Endothelial cell of umbilical vein (primary cell): ENCODE data around the gene SCYL3. TPM values are rescaled to one million over a fixed set of nuclear protein-coding genes. Genes with fewer than 3 reads are reported as not detected.

ENCODE experiments used
- BruUV-seq: library from RNA; stranded (reverse); fragments of 400-500 nt; replicated peaks from 2 replicates; lab custom pipeline; 2021; lab: Mats Ljungman, UMichigan
- CTCF ChIA-PET: fragments of 300-600, 350-600 bp; sonication (Branson Sonifier 250); formaldehyde crosslinking; loops from one replicate; lab custom pipeline; 2021; ENCODE audit warnings: antibody characterized with exemption, inconsistent platforms; lab: Charles Lee
- POLR2A ChIA-PET: fragments of 300-600, 350-600 bp; sonication (Branson Sonifier 250); formaldehyde crosslinking; loops from one replicate; lab custom pipeline; 2021; ENCODE audit warnings: antibody characterized with exemption, inconsistent platforms; lab: Charles Lee
- DNase-seq: peaks from one replicate; pipeline ENCODE4 v3.0.0-alpha.2; 2011; ENCODE audit warnings: low read depth, low spot score
- FAIRE-seq: peaks from 2 replicates; lab custom pipeline; 2011; peaks lifted over from hg19 to GRCh38; lab: Jason Lieb, UNC
- H2AFZ ChIP-seq: 2 replicates; pipeline ENCODE4 v1.6.0; 2012; ENCODE audit warnings: low read depth, low read length, control low read depth, inconsistent platforms
- H3K27ac ChIP-seq: 2 replicates; pipeline ENCODE4 v1.5.1; 2011; ENCODE audit warnings: low read depth, mild to moderate bottlenecking, control low read depth, low read length, moderate library complexity; ENCODE audit not compliant: insufficient read depth
- H3K27me3 ChIP-seq, 2 experiments: 2 replicates each; pipeline versions ENCODE4 v1.6.0 to v1.6.1; 2011; ENCODE audit warnings: low read length in 2 of 2, mixed read lengths in 1 of 2; ENCODE audit not compliant: control insufficient read depth in 2 of 2, insufficient read depth in 2 of 2
- H3K36me3 ChIP-seq, 2 experiments: 2 replicates in 1 of 2; 3 replicates in 1 of 2; pipeline ENCODE4 v1.5.1; 2011; ENCODE audit warnings: low read length in 2 of 2, mild to moderate bottlenecking in 1 of 2, moderate library complexity in 1 of 2; ENCODE audit not compliant: control insufficient read depth in 2 of 2, insufficient read depth in 2 of 2; ENCODE audit errors: extremely low read depth in 1 of 2
- H3K4me1 ChIP-seq: 3 replicates; pipeline ENCODE4 v1.5.1; 2011; ENCODE audit warnings: mild to moderate bottlenecking, low read length; ENCODE audit not compliant: control insufficient read depth, insufficient read depth; ENCODE audit errors: extremely low read depth
- H3K4me2 ChIP-seq: 2 replicates; pipeline ENCODE4 v1.6.1; 2011; ENCODE audit warnings: low read length, control low read depth, mixed read lengths; ENCODE audit not compliant: insufficient read depth
- H3K4me3 ChIP-seq, 3 experiments: fragments of 200-600 bp in 1 of 3; sonication (generic), shearing (Covaris generic) in 1 of 3; replicated peaks in 1 of 3; 2 replicates each; pipeline ENCODE4 v1.5.1; 2011 to 2016; ENCODE audit warnings: control low read depth in 3 of 3, low read length in 3 of 3, mild to moderate bottlenecking in 2 of 3, inconsistent platforms in 1 of 3, low read depth in 1 of 3, moderate library complexity in 1 of 3; ENCODE audit not compliant: insufficient read depth in 1 of 3
- H3K79me2 ChIP-seq: 2 replicates; pipeline ENCODE4 v1.6.0; 2012; ENCODE audit warnings: low read length, inconsistent platforms; ENCODE audit not compliant: control insufficient read depth, insufficient read depth
- H3K9ac ChIP-seq: replicated peaks from 2 replicates; pipeline ENCODE3; 2011; ENCODE audit warnings: low read length, control low read depth; ENCODE audit not compliant: insufficient read depth; ENCODE audit errors: extremely low read depth
- H3K9me1 ChIP-seq: replicated peaks from 3 replicates; pipeline ENCODE4 v1.6.0; 2011; ENCODE audit warnings: mild to moderate bottlenecking, low read length; ENCODE audit not compliant: control insufficient read depth, insufficient read depth; ENCODE audit errors: extremely low read depth
- H3K9me3 ChIP-seq: replicated peaks from 2 replicates; pipeline ENCODE4 v1.5.1; 2012; ENCODE audit warnings: low read length, inconsistent platforms; ENCODE audit not compliant: control insufficient read depth, insufficient read depth
- H4K20me1 ChIP-seq: replicated peaks from 2 replicates; pipeline ENCODE3; 2011; ENCODE audit warnings: mild to moderate bottlenecking, low read length; ENCODE audit not compliant: control insufficient read depth, insufficient read depth; ENCODE audit errors: extremely low read depth
- EZH2 ChIP-seq: IDR thresholded peaks from 2 replicates; pipeline ENCODE4 v1.6.1; 2012; ENCODE audit warnings: borderline replicate concordance, low read depth, mild to moderate bottlenecking, moderate library complexity, low read length, inconsistent platforms; ENCODE audit not compliant: severe bottlenecking
- FOS ChIP-seq: IDR thresholded peaks from 2 replicates; pipeline ENCODE4 v1.6.1; 2011; ENCODE audit warnings: mild to moderate bottlenecking, low read length, moderate library complexity, borderline replicate concordance; ENCODE audit not compliant: insufficient read depth
- GATA2 ChIP-seq: IDR thresholded peaks from 2 replicates; pipeline ENCODE4 v1.7.0; 2011; ENCODE audit warnings: low read depth, mild to moderate bottlenecking, moderate library complexity, mixed read lengths, low read length; ENCODE audit not compliant: insufficient read length, insufficient read depth
- JUN ChIP-seq: IDR thresholded peaks from 2 replicates; pipeline ENCODE4 v1.6.1; 2011; ENCODE audit warnings: borderline replicate concordance, low read depth; ENCODE audit not compliant: insufficient read length, insufficient read depth
- MYC ChIP-seq: IDR thresholded peaks from one replicate; pipeline ENCODE4 v1.6.1; 2011; ENCODE audit warnings: mild to moderate bottlenecking, low read depth, low read length
- POLR2A ChIP-seq: IDR thresholded peaks from 2 replicates; pipeline ENCODE4 v1.6.1; 2012; ENCODE audit warnings: low read depth, mild to moderate bottlenecking, control low read depth, low read length
- POLR2AphosphoS5 ChIP-seq: IDR thresholded peaks from 2 replicates; pipeline ENCODE4 v1.6.1; 2012; ENCODE audit warnings: low read depth, mild to moderate bottlenecking, control low read depth, low read length, moderate library complexity; ENCODE audit not compliant: insufficient read depth
- dilution Hi-C: fragments of 300-500 bp; cut with MboI; formaldehyde crosslinking; loops from one replicate; pipeline ENCODE4 v1.15.0; 2019; ENCODE audit warnings: low sequenced_read_pairs; ENCODE audit not compliant: extremely low pct_ligation_motif_present
- intact Hi-C: fragments of 100-400 bp; cut with micrococcal nuclease; formaldehyde crosslinking; loops from one replicate; pipeline ENCODE4 v1.10.0; 2022
- polyA plus RNA-seq, 4 experiments: library from polyadenylated mRNA; depleted of rRNA in 3 of 4; stranded (reverse) in 3 of 4; unstranded in 1 of 4; fragments of >200 nt; gene quantifications; 2 replicates each; pipeline versions ENCODE4 v1.2.1 to v1.2.3, GENCODE V29; 2011 to 2012; ENCODE audit warnings: missing spikeins in 1 of 4
- total RNA-seq: library from RNA; stranded (reverse); gene quantifications from 2 replicates; pipeline ENCODE4 v1.2.3, GENCODE V29; 2021
- TF ChIP-seq, protein P1 (sequence below), 2 donors: IDR thresholded peaks; 1 replicate in 1 of 2; 2 replicates in 1 of 2; pipeline ENCODE4 v1.5.1; 2011; ENCODE audit warnings: low read length in 2 of 2, mild to moderate bottlenecking in 2 of 2, moderate library complexity in 2 of 2, control low read depth in 1 of 2, inconsistent platforms in 1 of 2, low read depth in 1 of 2; ENCODE audit not compliant: insufficient read depth in 1 of 2; ENCODE audit errors: extremely low read depth in 1 of 2
- TF ChIP-seq, protein P2 (sequence below): IDR thresholded peaks from 2 replicates; pipeline ENCODE4 v1.6.1; 2011; ENCODE audit not compliant: insufficient read depth, insufficient read length

Gene SCYL3
- total and polyA plus RNA-seq, 2 donors (not counting 3 experiments of a cell fraction or from before 2014, with no cell fraction given), result 3.3 to 6.2 TPM

DNA sequence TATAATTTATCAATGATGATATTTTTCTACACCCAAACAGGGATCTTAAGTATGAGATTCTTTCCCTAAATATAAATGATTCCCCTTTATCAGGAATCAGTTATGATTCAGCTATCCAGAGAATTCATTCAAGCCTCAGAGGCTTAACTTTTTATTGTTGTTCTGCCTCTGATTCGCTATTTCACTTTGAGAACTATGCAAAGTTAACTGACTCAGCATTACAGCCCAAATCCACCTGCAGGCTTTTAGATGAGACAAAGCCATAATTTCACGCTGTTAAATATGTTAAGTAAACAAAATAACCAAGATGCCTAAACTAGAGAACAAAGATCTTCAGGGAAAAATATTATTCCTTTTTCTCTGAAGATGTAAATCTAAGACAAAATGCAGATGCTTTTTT lies 8.5 kb downstream of the SCYL3 start:
- intact Hi-C loops, result no loop called here
- no peak for DNase-seq

DNA sequence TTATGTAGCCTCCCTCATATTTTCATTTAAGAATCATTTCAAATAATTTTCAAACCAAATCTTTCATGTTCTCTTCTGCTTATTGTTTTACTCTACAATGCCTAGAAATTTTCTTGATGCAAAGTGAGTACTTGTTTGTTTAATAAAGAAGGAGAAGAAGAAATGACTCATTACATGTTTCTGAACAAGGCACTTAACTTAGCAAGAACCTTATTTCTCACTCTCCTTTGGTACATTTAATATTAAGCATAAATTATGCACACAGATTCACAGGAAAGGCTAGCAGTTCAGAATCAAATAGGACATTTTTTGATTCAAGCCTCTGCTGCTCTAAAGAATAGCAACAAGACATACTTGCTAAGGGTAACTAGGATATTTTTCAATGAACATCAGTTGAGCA lies 9.1 kb downstream of the SCYL3 start:
- Histone ChIP-seq H3K27ac (no peak overlapping the region), H3K9me3 (no peaks in the 10 kb centered on the region), H3K36me3 (peaks cover 0 to 5% of the 10 kb centered on the region in 2 experiments), H3K27me3 (no peaks in the 10 kb centered on the region), H4K20me1 (no peaks in the 10 kb centered on the region), H3K4me3 (no peak overlapping the region), H3K9me1 (no peaks in the 10 kb centered on the region), H2AFZ (no peak overlapping the region), H3K9ac (no peak overlapping the region), H3K79me2 (peaks cover 2% of the 10 kb centered on the region), H3K4me2 (no peak overlapping the region), H3K4me1 (no peaks in the 10 kb centered on the region)
- intact Hi-C loops (no loop called here), dilution Hi-C loops (no loop called here)
- no peak for TF ChIP-seq EZH2
- TF ChIP-seq, protein P1, sequence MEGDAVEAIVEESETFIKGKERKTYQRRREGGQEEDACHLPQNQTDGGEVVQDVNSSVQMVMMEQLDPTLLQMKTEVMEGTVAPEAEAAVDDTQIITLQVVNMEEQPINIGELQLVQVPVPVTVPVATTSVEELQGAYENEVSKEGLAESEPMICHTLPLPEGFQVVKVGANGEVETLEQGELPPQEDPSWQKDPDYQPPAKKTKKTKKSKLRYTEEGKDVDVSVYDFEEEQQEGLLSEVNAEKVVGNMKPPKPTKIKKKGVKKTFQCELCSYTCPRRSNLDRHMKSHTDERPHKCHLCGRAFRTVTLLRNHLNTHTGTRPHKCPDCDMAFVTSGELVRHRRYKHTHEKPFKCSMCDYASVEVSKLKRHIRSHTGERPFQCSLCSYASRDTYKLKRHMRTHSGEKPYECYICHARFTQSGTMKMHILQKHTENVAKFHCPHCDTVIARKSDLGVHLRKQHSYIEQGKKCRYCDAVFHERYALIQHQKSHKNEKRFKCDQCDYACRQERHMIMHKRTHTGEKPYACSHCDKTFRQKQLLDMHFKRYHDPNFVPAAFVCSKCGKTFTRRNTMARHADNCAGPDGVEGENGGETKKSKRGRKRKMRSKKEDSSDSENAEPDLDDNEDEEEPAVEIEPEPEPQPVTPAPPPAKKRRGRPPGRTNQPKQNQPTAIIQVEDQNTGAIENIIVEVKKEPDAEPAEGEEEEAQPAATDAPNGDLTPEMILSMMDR (IDR thresholded peaks at IDR 0.05; ENCODE audit: extremely low read depth in 1 of 2, insufficient read depth in 1 of 2, low read depth in 1 of 2, low read length in 2 of 2), result no peak
- no peak for TF ChIP-seq JUN
- no peak for TF ChIP-seq POLR2A
- TF ChIP-seq, protein P2, sequence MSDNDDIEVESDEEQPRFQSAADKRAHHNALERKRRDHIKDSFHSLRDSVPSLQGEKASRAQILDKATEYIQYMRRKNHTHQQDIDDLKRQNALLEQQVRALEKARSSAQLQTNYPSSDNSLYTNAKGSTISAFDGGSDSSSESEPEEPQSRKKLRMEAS, result no peak
- TF ChIP-seq FOS, result no peak
- no peak for TF ChIP-seq MYC
- no peak for TF ChIP-seq POLR2AphosphoS5
- no peak for DNase-seq
- ChIA-PET POLR2A (no interaction called here), CTCF (no interaction called here)
- no peak for FAIRE-seq
- no TSS peak for BruUV-seq

More for the DNA sequence above, 8.5 kb downstream of the SCYL3 start:
- no peak overlapping the region for H3K27ac ChIP-seq
- no peaks in the 10 kb centered on the region for H3K27me3 ChIP-seq
- H2AFZ ChIP-seq, result no peak overlapping the region
- CTCF ChIA-PET, result interaction anchor here (1.8 kb wide), 1 partner anchor 76 kb away, joined by 4 read pairs; no protein-coding TSS in a partner anchor
- H3K4me3 ChIP-seq, result no peak overlapping the region
- H3K9me3 ChIP-seq, result no peaks in the 10 kb centered on the region
- no TSS peak for BruUV-seq
- POLR2A ChIA-PET, result no interaction called here
- TF ChIP-seq GATA2 (no peak), POLR2AphosphoS5 (no peak), JUN (no peak), MYC (no peak)
- TF ChIP-seq, protein P1 (IDR thresholded peaks at IDR 0.05; ENCODE audit: extremely low read depth in 1 of 2, insufficient read depth in 1 of 2, low read depth in 1 of 2, low read length in 2 of 2), result no peak
- dilution Hi-C loops, result no loop called here
- no peak for FAIRE-seq
- H3K9me1 ChIP-seq, result no peaks in the 10 kb centered on the region
- H3K4me1 ChIP-seq, result no peaks in the 10 kb centered on the region
- peaks cover 4% of the 10 kb centered on the region for H3K79me2 ChIP-seq
- H3K4me2 ChIP-seq, result no peak overlapping the region
- peaks cover 0 to 5% of the 10 kb centered on the region in 2 experiments for H3K36me3 ChIP-seq
- H4K20me1 ChIP-seq, result no peaks in the 10 kb centered on the region
- no peak overlapping the region for H3K9ac ChIP-seq
